ENCODE measurements around the gene OR5M3.
A peak's percentile ranks its signal among the peaks of the same experiment; 100 is the strongest.

Gene OR5M3

GRCh38 chr11:56473252-56473651 lies at the start of gene OR5M3:
Gene OR5M3 (minus strand): TSS chr11:56473352. CDS start chr11:56470497, 2,855 bp downstream.
- no peak for DNase-seq

- peak; percentile 1 for DNase-seq
Measured at GRCh38 chr11:56522008-56522407, 48.9 kb upstream of the OR5M3 start.

- no peak for DNase-seq
Measured at GRCh38 chr11:56513280-56513679, 40.1 kb upstream of the OR5M3 start.

- no peak for DNase-seq
Measured at GRCh38 chr11:56509439-56509838, 36.3 kb upstream of the OR5M3 start.

GRCh38 chr11:56497010-56497409 lies 23.9 kb upstream of the OR5M3 start:
- no peak for DNase-seq

GRCh38 chr11:56495117-56495516 lies 22.0 kb upstream of the OR5M3 start:
- no peak for DNase-seq

DNA sequence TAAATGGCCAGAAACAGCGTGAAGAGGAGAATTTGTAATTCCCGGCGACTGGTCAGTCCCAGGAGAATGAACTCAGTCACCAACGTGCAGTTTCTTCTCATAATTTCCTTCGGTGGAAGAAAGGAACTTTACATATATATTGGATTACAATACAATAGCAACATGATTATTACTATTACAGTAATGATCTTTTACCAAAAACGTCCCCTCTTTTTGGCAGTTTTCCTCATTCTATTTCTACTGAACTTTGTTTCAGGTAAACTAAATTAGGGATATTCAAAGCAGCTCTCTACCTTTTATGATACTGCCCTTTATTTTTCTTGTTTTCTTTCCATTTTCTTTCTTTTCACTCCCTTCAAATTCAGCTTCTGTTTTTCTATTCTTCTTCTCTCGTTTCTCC lies 18.1 kb upstream of the OR5M3 start, which contains the start of gene OR5M8:
TSS of gene OR5M8 (minus strand) at position 101 of the 400 bp plus-strand sequence. CDS start at position 101, 0 bp downstream.
- DNase-seq, result no peak

DNA sequence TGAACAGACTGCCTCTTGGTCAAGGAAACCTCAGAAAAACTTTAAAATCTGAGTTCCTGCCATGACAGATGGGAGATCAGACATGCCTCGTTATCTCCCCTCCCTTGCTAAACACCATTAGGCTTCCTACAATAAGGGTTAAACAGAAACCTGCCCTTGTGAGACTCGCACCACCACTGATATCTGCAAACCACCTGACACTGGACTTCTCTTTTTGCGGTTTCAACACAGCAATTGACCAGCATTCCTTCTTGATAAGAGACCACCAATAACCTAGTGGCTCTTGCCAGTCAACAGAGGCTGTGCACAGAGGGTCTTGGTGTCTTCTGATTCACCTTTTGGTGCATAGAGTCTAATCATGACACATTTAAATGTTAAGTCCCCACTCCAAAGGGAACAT lies 13.6 kb upstream of the OR5M3 start:
- DNase-seq, result no peak

DNA sequence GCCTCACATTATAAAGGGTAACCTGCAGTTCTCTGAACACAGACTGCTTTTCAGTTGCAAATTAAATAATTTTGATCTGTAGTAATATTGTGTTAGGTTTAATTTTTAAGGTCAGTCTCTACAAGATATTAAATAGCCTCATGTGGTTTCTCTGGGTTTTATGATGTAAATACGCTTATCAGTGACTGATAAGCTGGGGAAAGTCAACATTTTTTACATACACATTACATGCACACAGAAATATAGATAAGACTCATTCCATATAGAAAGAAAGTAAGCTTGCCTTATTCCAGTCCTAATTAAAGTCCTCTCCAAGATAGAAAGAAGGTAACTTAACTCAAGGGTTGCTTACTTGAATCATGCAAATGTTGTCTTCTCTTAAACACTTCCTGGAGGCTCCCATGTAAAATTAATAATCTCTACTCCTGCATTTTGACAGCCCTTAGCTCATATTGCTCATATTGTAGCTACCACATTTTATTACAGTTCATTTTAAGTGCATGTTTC lies 1.6 kb upstream of the OR5M3 start:
- DNase-seq, result no peak

GRCh38 chr11:56457076-56457475 lies 16.1 kb downstream of the OR5M3 start:
- DNase-seq, result no peak

GRCh38 chr11:56453521-56453920 lies 19.6 kb downstream of the OR5M3 start:
- DNase-seq, result no peak
